Erythroblast (primary cell): ENCODE measurements around the gene HCST.

Source experiments
- GATA1 ChIP-seq: IDR thresholded peaks from 2 replicates; pipeline ENCODE4 v1.6.1; 2011; ENCODE audit warnings: low read depth, mild to moderate bottlenecking, control low read depth, low read length, moderate library complexity
- POLR2A ChIP-seq: IDR thresholded peaks from 2 replicates; pipeline ENCODE4 v1.6.1; 2011; ENCODE audit warnings: mild to moderate bottlenecking, low read length

GRCh38 chr19:35915443-35915842 lies 13.1 kb downstream of the HCST start:
- TF ChIP-seq POLR2A = no peak
- no peak for TF ChIP-seq GATA1
